NT2/D1 (cell line): ENCODE measurements around the gene AGBL4.

Experiments used
- SUZ12 ChIP-seq: IDR thresholded peaks from 2 replicates; pipeline ENCODE4 v1.6.1; 2011; ENCODE audit not compliant: insufficient read length, insufficient read depth; ENCODE audit errors: extremely low read depth
- YY1 ChIP-seq: IDR thresholded peaks from 2 replicates; pipeline ENCODE4 v1.6.1; 2011; ENCODE audit not compliant: insufficient read length, insufficient read depth
- ZNF274 ChIP-seq: IDR thresholded peaks from 2 replicates; pipeline ENCODE4 v1.6.1; 2011; ENCODE audit warnings: mild to moderate bottlenecking, low read depth, low read length

GRCh38 chr1:48591181-48591580 lies 1432.6 kb downstream of the AGBL4 start:
- no peak for TF ChIP-seq YY1
- no peak for TF ChIP-seq SUZ12
- no peak for TF ChIP-seq ZNF274
